Thoracic aorta (tissue), 2 donors: ENCODE measurements around the gene RAB31. TPM values are rescaled to one million over a fixed set of nuclear protein-coding genes. Genes with fewer than 3 reads are reported as not detected.

ENCODE experiments used
- ATAC-seq: fragments of 150-250 bp; one replicate; pipeline ENCODE4 v1.8.0; 2017; ENCODE audit warnings: low read depth; ENCODE audit not compliant: insufficient number of reproducible peaks, low FRiP score
- DNase-seq: peaks from one replicate; pipeline ENCODE4 v3.0.0-alpha.2; 2020; ENCODE audit warnings: low spot score
- H3K27ac ChIP-seq, 2 donors: fragments of 200-600 bp; sonication (generic); 1 replicate in 1 of 2; 2 replicates in 1 of 2; pipeline ENCODE4 v1.5.1; 2016; ENCODE audit warnings: mild to moderate bottlenecking in 2 of 2, moderate library complexity in 2 of 2
- H3K27me3 ChIP-seq: fragments of 200-600 bp; sonication (generic); replicated peaks from 2 replicates; pipeline ENCODE4 v1.6.0; 2016; ENCODE audit warnings: mild to moderate bottlenecking; ENCODE audit not compliant: insufficient read depth
- H3K36me3 ChIP-seq: fragments of 200-600 bp; sonication (generic); one replicate; pipeline ENCODE4 v1.5.1; 2016
- H3K4me1 ChIP-seq, 2 donors: fragments of 200-600 bp; sonication (generic); 1 replicate in 1 of 2; 2 replicates in 1 of 2; pipeline versions ENCODE4 v1.5.1 to v1.6.0; 2016; ENCODE audit warnings: low read depth in 2 of 2, mild to moderate bottlenecking in 1 of 2; ENCODE audit not compliant: control insufficient read depth in 1 of 2
- H3K4me3 ChIP-seq: fragments of 200-600 bp; sonication (generic); 2 replicates; pipeline ENCODE4 v1.5.1; 2016; ENCODE audit warnings: mild to moderate bottlenecking
- H3K9me3 ChIP-seq: fragments of 200-600 bp; sonication (generic); 2 replicates; pipeline ENCODE4 v1.5.1; 2016
- CTCF ChIP-seq: fragments of 200-600 bp; sonication (generic); IDR thresholded peaks from one replicate; pipeline ENCODE4 v1.5.1; 2019; ENCODE audit warnings: antibody characterized with exemption
- total RNA-seq, 2 donors: library from RNA; depleted of rRNA; stranded (reverse); fragments of >200 nt; gene quantifications; one replicate each; pipeline versions ENCODE4 v1.1.0 to v1.2.3, GENCODE V29; 2016

RAB31 gene
- total RNA-seq, 2 donors from 2014 or later: 92.9 to 110 TPM

GRCh38 chr18:9679125-9679524 lies 29.0 kb upstream of the RAB31 start:
- no peaks in the 10 kb centered on the region for H3K9me3 ChIP-seq
- ATAC-seq (no peak), DNase-seq (no peak)
- H3K4me3 ChIP-seq: no peak overlapping the region
- no peak overlapping the region for H3K27ac ChIP-seq
- no peaks in the 10 kb centered on the region for H3K27me3 ChIP-seq
- peaks cover 0 to 8% of the 10 kb centered on the region in 2 donors for H3K4me1 ChIP-seq
- H3K36me3 ChIP-seq: no peaks in the 10 kb centered on the region
- TF ChIP-seq CTCF: no peak

- peaks cover 9 to 25% of the 10 kb centered on the region in 2 donors for H3K4me1 ChIP-seq
- no peaks in the 10 kb centered on the region for H3K27me3 ChIP-seq
- ATAC-seq: no peak
- no peak overlapping the region for H3K4me3 ChIP-seq
- no peaks in the 10 kb centered on the region for H3K9me3 ChIP-seq
- no peak for TF ChIP-seq CTCF
- no peak overlapping the region for H3K27ac ChIP-seq
- DNase-seq: no peak
- no peaks in the 10 kb centered on the region for H3K36me3 ChIP-seq
Measured at GRCh38 chr18:9681217-9681616, 26.9 kb upstream of the RAB31 start.

GRCh38 chr18:9682572-9682971 lies 25.5 kb upstream of the RAB31 start:
- Histone ChIP-seq H3K9me3 (no peaks in the 10 kb centered on the region), H3K4me3 (no peak overlapping the region), H3K4me1 (peaks cover 9 to 25% of the 10 kb centered on the region in 2 donors), H3K27me3 (no peaks in the 10 kb centered on the region), H3K36me3 (no peaks in the 10 kb centered on the region), H3K27ac (no peak overlapping the region)
- no peak for DNase-seq
- ATAC-seq: no peak
- no peak for TF ChIP-seq CTCF

GRCh38 chr18:9683418-9684396 lies 24.4 kb upstream of the RAB31 start:
- Histone ChIP-seq H3K27ac (peak overlapping the region; percentile 67 to 83), H3K9me3 (no peaks in the 10 kb centered on the region), H3K4me1 (peaks cover 9 to 25% of the 10 kb centered on the region in 2 donors), H3K4me3 (no peak overlapping the region), H3K36me3 (no peaks in the 10 kb centered on the region), H3K27me3 (no peaks in the 10 kb centered on the region)
- DNase-seq (no peak), ATAC-seq (no peak)
- TF ChIP-seq CTCF: peak; percentile 23

- peak; percentile 52 for ATAC-seq
- H3K4me3 ChIP-seq: peak overlapping the region; percentile 34
- no peaks in the 10 kb centered on the region for H3K36me3 ChIP-seq
- H3K9me3 ChIP-seq: no peaks in the 10 kb centered on the region
- peak overlapping the region; percentile 67 to 83 for H3K27ac ChIP-seq
- H3K27me3 ChIP-seq: no peaks in the 10 kb centered on the region
- H3K4me1 ChIP-seq: peaks cover 9 to 25% of the 10 kb centered on the region in 2 donors
- DNase-seq: no peak
- TF ChIP-seq CTCF: no peak
Measured at GRCh38 chr18:9684881-9685614, 23.1 kb upstream of the RAB31 start.
